Peyer's patch (tissue), 4 donors: ENCODE data around the gene THOC6.

Experiments
- CTCF ChIP-seq, 6 experiments: fragments of 450-650 bp in 4 of 6; fragments of 200-600 bp in 2 of 6; sonication (generic) in 1 of 6; IDR thresholded peaks; one replicate each; pipeline ENCODE4 v1.5.1; 2017 to 2019; ENCODE audit warnings: antibody characterized with exemption in 6 of 6, mild to moderate bottlenecking in 3 of 6, moderate library complexity in 1 of 6
- POLR2A ChIP-seq, 2 donors: fragments of 450-650 bp; IDR thresholded peaks; one replicate each; pipeline ENCODE4 v1.5.1; 2017; ENCODE audit warnings: antibody characterized with exemption in 2 of 2, mild to moderate bottlenecking in 2 of 2, moderate library complexity in 2 of 2

GRCh38 chr16:3029491-3030221, 5.8 kb downstream of the THOC6 start:
- no peak for TF ChIP-seq CTCF (IDR thresholded peaks at IDR 0.05)
- TF ChIP-seq POLR2A (IDR thresholded peaks at IDR 0.05) = no peak
